Nephron (organoid): Measurements from ENCODE around the gene CSNK1G3.

ENCODE experiments used
- H3K27ac Mint-ChIP-seq, 3 experiments: 2 replicates each; pipeline ENCODE4 v1.8.0; 2020; ENCODE audit warnings: mixed read lengths in 3 of 3, mild to moderate bottlenecking in 2 of 3, moderate library complexity in 1 of 3
- H3K27me3 Mint-ChIP-seq: 2 replicates; pipeline ENCODE4 v1.8.0; 2021; ENCODE audit warnings: low read depth, mild to moderate bottlenecking, moderate library complexity, mixed read lengths
- H3K36me3 Mint-ChIP-seq: 2 replicates; pipeline ENCODE4 v1.8.0; 2020; ENCODE audit warnings: low read depth, mixed read lengths
- H3K4me1 Mint-ChIP-seq: 2 replicates; pipeline ENCODE4 v1.8.0; 2020; ENCODE audit warnings: mixed read lengths
- H3K4me3 Mint-ChIP-seq, 3 experiments: 2 replicates each; pipeline ENCODE4 v1.8.0; 2020; ENCODE audit warnings: mild to moderate bottlenecking in 3 of 3, mixed read lengths in 3 of 3, moderate library complexity in 2 of 3
- H3K9me3 Mint-ChIP-seq: 2 replicates; pipeline ENCODE4 v1.8.0; 2020; ENCODE audit warnings: mixed read lengths
- CTCF ChIP-seq, 3 experiments: fragments of 200-600 bp; sonication (generic); IDR thresholded peaks; one replicate each; pipeline ENCODE4 v1.5.0; 2021; ENCODE audit warnings: antibody characterized with exemption in 3 of 3; ENCODE audit not compliant: unreplicated experiment in 3 of 3

Gene CSNK1G3

GRCh38 chr5:123515904-123516303 lies 3.9 kb downstream of the CSNK1G3 start:
- TF ChIP-seq CTCF (IDR thresholded peaks at IDR 0.05; ENCODE audit: unreplicated experiment in 3 of 3): no peak
- H3K9me3 Mint-ChIP-seq: no peaks in the 10 kb centered on the region
- no peaks in the 10 kb centered on the region for H3K36me3 Mint-ChIP-seq
- peak overlapping the region; percentile 19 to 38 (median 31) for H3K4me3 Mint-ChIP-seq
- no peaks in the 10 kb centered on the region for H3K27me3 Mint-ChIP-seq
- H3K4me1 Mint-ChIP-seq: peaks cover 43% of the 10 kb centered on the region
- H3K27ac Mint-ChIP-seq: no peak overlapping the region

GRCh38 chr5:123517476-123517875 lies 5.5 kb downstream of the CSNK1G3 start:
- H3K4me1 Mint-ChIP-seq: peaks cover 47% of the 10 kb centered on the region
- H3K36me3 Mint-ChIP-seq: no peaks in the 10 kb centered on the region
- H3K27ac Mint-ChIP-seq: no peak overlapping the region
- H3K9me3 Mint-ChIP-seq: no peaks in the 10 kb centered on the region
- no peaks in the 10 kb centered on the region for H3K27me3 Mint-ChIP-seq
- H3K4me3 Mint-ChIP-seq: no peak overlapping the region
- no peak for TF ChIP-seq CTCF (IDR thresholded peaks at IDR 0.05; ENCODE audit: unreplicated experiment in 3 of 3)

- H3K4me1 Mint-ChIP-seq: peaks cover 47% of the 10 kb centered on the region
- no peak overlapping the region for H3K27ac Mint-ChIP-seq
- H3K36me3 Mint-ChIP-seq: no peaks in the 10 kb centered on the region
- H3K9me3 Mint-ChIP-seq: no peaks in the 10 kb centered on the region
- no peak for TF ChIP-seq CTCF (IDR thresholded peaks at IDR 0.05; ENCODE audit: unreplicated experiment in 3 of 3)
- H3K27me3 Mint-ChIP-seq: no peaks in the 10 kb centered on the region
- H3K4me3 Mint-ChIP-seq: no peak overlapping the region
These were observed 6.1 kb downstream of the CSNK1G3 start for GRCh38 chr5:123518111-123518510.

GRCh38 chr5:123520677-123521247 lies 8.8 kb downstream of the CSNK1G3 start:
- Mint-ChIP-seq H3K36me3 (no peaks in the 10 kb centered on the region), H3K9me3 (no peaks in the 10 kb centered on the region), H3K4me1 (peaks cover 37% of the 10 kb centered on the region), H3K27ac (no peak overlapping the region), H3K27me3 (no peaks in the 10 kb centered on the region), H3K4me3 (no peak overlapping the region)
- no peak for TF ChIP-seq CTCF (IDR thresholded peaks at IDR 0.05; ENCODE audit: unreplicated experiment in 3 of 3)

- peak overlapping the region in 1 of 3 experiments; percentile 13 for H3K27ac Mint-ChIP-seq
- H3K4me1 Mint-ChIP-seq: peaks cover 40% of the 10 kb centered on the region
- TF ChIP-seq CTCF (IDR thresholded peaks at IDR 0.05; ENCODE audit: unreplicated experiment in 3 of 3): no peak
- H3K4me3 Mint-ChIP-seq: no peak overlapping the region
- no peaks in the 10 kb centered on the region for H3K27me3 Mint-ChIP-seq
- no peaks in the 10 kb centered on the region for H3K9me3 Mint-ChIP-seq
- peaks cover 3% of the 10 kb centered on the region for H3K36me3 Mint-ChIP-seq
These were observed 12.2 kb downstream of the CSNK1G3 start for GRCh38 chr5:123524146-123524545.

GRCh38 chr5:123527190-123527589 lies 15.2 kb downstream of the CSNK1G3 start:
- Mint-ChIP-seq H3K4me3 (no peak overlapping the region), H3K36me3 (peaks cover 3% of the 10 kb centered on the region), H3K4me1 (peaks cover 28% of the 10 kb centered on the region), H3K9me3 (no peaks in the 10 kb centered on the region), H3K27ac (peak overlapping the region in 1 of 3 experiments; percentile 5), H3K27me3 (no peaks in the 10 kb centered on the region)
- no peak for TF ChIP-seq CTCF (IDR thresholded peaks at IDR 0.05; ENCODE audit: unreplicated experiment in 3 of 3)
